Measurements from ENCODE around the gene EIF4A2. TPM values are rescaled to one million over a fixed set of nuclear protein-coding genes. Genes with fewer than 3 reads are reported as not detected.

Gene EIF4A2
- total RNA-seq, 3 donors from 2014 or later, result 218 to 536 (median 316) TPM

- DNase-seq (no peak), ATAC-seq (no peak)
- H3K36me3 ChIP-seq (ENCODE audit: low read depth), result no peaks in the 10 kb centered on the region
- intact Hi-C loops (cut with DNase I, micrococcal nuclease), result loop anchor here (5.0 to 10.0 kb wide), 2 partner anchors 214 to 216 kb away; partner anchors contain the start of gene AHSG (in 2 of the 2)
- no peak for TF ChIP-seq CTCF (IDR thresholded peaks at IDR 0.05)
- H3K4me1 ChIP-seq (ENCODE audit: low read depth), result peaks cover 14% of the 10 kb centered on the region
- H3K4me3 ChIP-seq, result no peak overlapping the region
- no peaks in the 10 kb centered on the region for H3K9me3 ChIP-seq
These were observed 45.0 kb downstream of the EIF4A2 start for GRCh38 chr3:186828340-186828739.

GRCh38 chr3:186831798-186832197 lies 48.4 kb downstream of the EIF4A2 start:
- DNase-seq (no peak), ATAC-seq (no peak)
- Histone ChIP-seq H3K4me3 (no peak overlapping the region), H3K9me3 (no peaks in the 10 kb centered on the region), H3K4me1 (ENCODE audit: low read depth) (peaks cover 4% of the 10 kb centered on the region), H3K36me3 (ENCODE audit: low read depth) (no peaks in the 10 kb centered on the region)
- intact Hi-C loops (cut with DNase I, micrococcal nuclease), result no loop called here
- TF ChIP-seq CTCF (IDR thresholded peaks at IDR 0.05), result no peak

GRCh38 chr3:186832276-186832675 lies 48.9 kb downstream of the EIF4A2 start:
- DNase-seq (no peak), ATAC-seq (no peak)
- intact Hi-C loops (cut with DNase I, micrococcal nuclease), result no loop called here
- Histone ChIP-seq H3K9me3 (no peaks in the 10 kb centered on the region), H3K36me3 (ENCODE audit: low read depth) (no peaks in the 10 kb centered on the region), H3K4me1 (ENCODE audit: low read depth) (peaks cover 4% of the 10 kb centered on the region), H3K4me3 (no peak overlapping the region)
- TF ChIP-seq CTCF (IDR thresholded peaks at IDR 0.05), result no peak

Small RNA genes lying within 50 kb of the gene (microRNA-seq; reads per million reads assigned to microRNA genes)
- gene MIR1248, result 21.4 reads per million, percentile 42 among the genes with 10 or more reads in this experiment

Other genes with a start within 250 kb of the EIF4A2 start
- gene CRYGS, start 239.2 kb upstream of the EIF4A2 start, total RNA-seq, result 1 to 10 TPM; 3.2 to 3.9 (median 3.8) TPM
- 10 to 100 TPM; 11.0 to 13.4 (median 12.6) TPM for gene TBCCD1, start 216.2 kb upstream of the EIF4A2 start, total RNA-seq
- gene DNAJB11, start 212.9 kb upstream of the EIF4A2 start, total RNA-seq, result 10 to 100 TPM; 32.2 to 45.7 (median 34.0) TPM
- gene AHSG, start 170.5 kb upstream of the EIF4A2 start, total RNA-seq, result not detected
- gene FETUB, start 143.2 kb upstream of the EIF4A2 start, total RNA-seq, result not detected
- gene HRG, start 117.6 kb upstream of the EIF4A2 start, total RNA-seq, result not detected
- 1 to 10 TPM in 1 of 3 donors, under 1 TPM in 2; 0.12 to 3.2 (median 0.44) TPM for gene KNG1, start 66.2 kb upstream of the EIF4A2 start, total RNA-seq
- 10 to 100 TPM in 2 of 3 donors, 1 to 10 TPM in 1; 5.6 to 19.9 (median 15.0) TPM for gene RFC4, start 22.9 kb downstream of the EIF4A2 start, total RNA-seq
- gene ADIPOQ, start 59.1 kb downstream of the EIF4A2 start, total RNA-seq, result 1 to 10 TPM in 2 of 3 donors, under 1 TPM in 1; 0.12 to 4.7 (median 1.3) TPM
- 10 to 100 TPM; 23.5 to 58.9 (median 53.6) TPM for gene ST6GAL1, start 146.9 kb downstream of the EIF4A2 start, total RNA-seq